Neutrophil (primary cell): ENCODE results near the gene ADD3.
A peak's percentile ranks its signal among the peaks of the same experiment; 100 is the strongest.

Experiments
- H3K27ac ChIP-seq: fragments of 200-600 bp; sonication (generic); 2 replicates; pipeline ENCODE4 v1.5.1; 2016; ENCODE audit warnings: mild to moderate bottlenecking, moderate library complexity
- H3K27me3 ChIP-seq: fragments of 200-600 bp; sonication (generic); 2 replicates; pipeline ENCODE4 v1.6.0; 2016; ENCODE audit warnings: mild to moderate bottlenecking
- H3K36me3 ChIP-seq: fragments of 200-600 bp; sonication (generic); 2 replicates; pipeline ENCODE4 v1.5.1; 2017
- H3K4me1 ChIP-seq, 2 experiments: fragments of 200-600 bp in 1 of 2; sonication (generic) in 1 of 2; 1 replicate in 1 of 2; 2 replicates in 1 of 2; pipeline versions ENCODE4 v1.5.1 to v1.6.1; 2013 to 2016; ENCODE audit warnings: low read depth in 1 of 2, low read length in 1 of 2, mild to moderate bottlenecking in 1 of 2, moderate library complexity in 1 of 2; ENCODE audit not compliant: control insufficient read depth in 1 of 2, insufficient read depth in 1 of 2
- H3K4me3 ChIP-seq, 2 experiments: fragments of 200-600 bp in 1 of 2; sonication (generic) in 1 of 2; 1 replicate in 1 of 2; 2 replicates in 1 of 2; pipeline ENCODE4 v1.5.1; 2013 to 2016; ENCODE audit warnings: low read depth in 1 of 2, low read length in 1 of 2, mild to moderate bottlenecking in 1 of 2, moderate library complexity in 1 of 2
- H3K9me3 ChIP-seq: fragments of 200-600 bp; sonication (generic); 2 replicates; pipeline ENCODE4 v1.5.1; 2016
- TF ChIP-seq, protein P1 (sequence below): fragments of 200-600 bp; sonication (generic); IDR thresholded peaks from 2 replicates; pipeline ENCODE4 v1.5.1; 2016; ENCODE audit warnings: antibody characterized with exemption

ADD3 gene

DNA sequence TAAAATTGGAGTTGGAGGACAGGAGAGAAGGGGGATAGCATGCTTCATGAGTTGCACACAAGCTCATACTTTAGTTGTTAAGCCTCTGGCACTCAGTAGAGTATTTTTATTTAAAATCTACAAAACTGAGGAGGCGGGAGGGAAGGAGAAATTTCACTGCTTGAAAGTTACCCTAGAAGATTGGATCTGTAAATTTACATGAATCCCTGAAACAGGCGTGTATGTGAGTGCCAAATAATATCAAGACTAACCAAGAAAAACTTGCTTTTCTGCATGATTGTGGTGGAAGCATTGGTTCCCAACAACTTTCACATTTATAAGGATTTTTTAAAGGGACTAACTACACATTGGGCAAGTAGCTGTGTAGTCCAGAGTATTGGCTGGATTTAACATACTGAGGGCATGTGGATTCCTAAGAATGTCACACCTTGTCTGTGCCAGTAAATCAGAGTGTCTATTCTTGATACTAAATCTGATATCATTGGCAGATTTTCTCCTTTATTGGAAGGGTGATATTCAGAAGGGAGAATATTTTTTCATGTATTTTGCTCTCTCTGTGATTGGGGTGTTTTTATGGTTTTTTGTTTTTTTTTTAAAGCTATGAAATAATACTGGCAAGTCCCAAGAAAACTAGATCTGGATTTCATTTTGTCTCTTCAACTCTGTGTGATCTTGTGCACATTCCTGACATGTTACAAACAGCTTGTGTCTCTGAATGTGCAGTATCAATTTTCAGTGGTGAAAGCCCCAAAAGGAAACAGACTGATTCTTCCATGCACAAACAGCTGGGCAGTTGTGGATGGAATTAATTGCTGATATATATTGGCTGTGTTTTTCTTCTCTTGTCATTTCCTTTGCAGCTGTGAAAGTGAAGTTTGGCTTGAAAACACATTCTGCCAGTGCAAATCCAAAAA, 67.2 kb downstream of the ADD3 start:
- Histone ChIP-seq H3K27me3 (no peaks in the 10 kb centered on the region), H3K4me1 (peaks cover 81% of the 10 kb centered on the region in 2 experiments), H3K9me3 (no peaks in the 10 kb centered on the region), H3K27ac (peak overlapping the region; percentile 92), H3K4me3 (peak overlapping the region in 1 of 2 experiments; percentile 40), H3K36me3 (no peaks in the 10 kb centered on the region)
- TF ChIP-seq, protein P1, sequence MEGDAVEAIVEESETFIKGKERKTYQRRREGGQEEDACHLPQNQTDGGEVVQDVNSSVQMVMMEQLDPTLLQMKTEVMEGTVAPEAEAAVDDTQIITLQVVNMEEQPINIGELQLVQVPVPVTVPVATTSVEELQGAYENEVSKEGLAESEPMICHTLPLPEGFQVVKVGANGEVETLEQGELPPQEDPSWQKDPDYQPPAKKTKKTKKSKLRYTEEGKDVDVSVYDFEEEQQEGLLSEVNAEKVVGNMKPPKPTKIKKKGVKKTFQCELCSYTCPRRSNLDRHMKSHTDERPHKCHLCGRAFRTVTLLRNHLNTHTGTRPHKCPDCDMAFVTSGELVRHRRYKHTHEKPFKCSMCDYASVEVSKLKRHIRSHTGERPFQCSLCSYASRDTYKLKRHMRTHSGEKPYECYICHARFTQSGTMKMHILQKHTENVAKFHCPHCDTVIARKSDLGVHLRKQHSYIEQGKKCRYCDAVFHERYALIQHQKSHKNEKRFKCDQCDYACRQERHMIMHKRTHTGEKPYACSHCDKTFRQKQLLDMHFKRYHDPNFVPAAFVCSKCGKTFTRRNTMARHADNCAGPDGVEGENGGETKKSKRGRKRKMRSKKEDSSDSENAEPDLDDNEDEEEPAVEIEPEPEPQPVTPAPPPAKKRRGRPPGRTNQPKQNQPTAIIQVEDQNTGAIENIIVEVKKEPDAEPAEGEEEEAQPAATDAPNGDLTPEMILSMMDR: no peak

DNA sequence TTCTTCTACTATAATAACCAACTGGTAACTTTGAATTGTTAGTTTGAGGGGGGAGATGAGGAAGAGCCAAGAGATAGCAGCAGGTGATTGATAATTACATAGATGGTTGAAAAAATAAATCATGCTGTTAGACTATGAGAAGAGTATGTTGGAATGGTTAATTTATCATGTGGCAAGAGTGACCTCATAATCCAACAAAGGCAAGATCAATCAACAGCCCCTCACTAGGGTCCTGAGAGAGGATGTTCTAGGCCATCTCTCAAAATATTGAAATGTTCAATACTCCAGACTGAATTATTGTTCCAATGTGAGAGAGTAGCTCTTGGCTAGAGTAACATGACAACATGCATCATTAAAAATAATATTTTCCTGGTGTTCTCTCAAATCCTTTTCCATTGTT, 67.9 kb downstream of the ADD3 start:
- Histone ChIP-seq H3K27ac (peak overlapping the region; percentile 92), H3K27me3 (no peaks in the 10 kb centered on the region), H3K4me1 (peaks cover 82 to 88% of the 10 kb centered on the region in 2 experiments), H3K9me3 (no peaks in the 10 kb centered on the region), H3K4me3 (peak overlapping the region in 1 of 2 experiments; percentile 40), H3K36me3 (no peaks in the 10 kb centered on the region)
- TF ChIP-seq, protein P1: no peak

DNA sequence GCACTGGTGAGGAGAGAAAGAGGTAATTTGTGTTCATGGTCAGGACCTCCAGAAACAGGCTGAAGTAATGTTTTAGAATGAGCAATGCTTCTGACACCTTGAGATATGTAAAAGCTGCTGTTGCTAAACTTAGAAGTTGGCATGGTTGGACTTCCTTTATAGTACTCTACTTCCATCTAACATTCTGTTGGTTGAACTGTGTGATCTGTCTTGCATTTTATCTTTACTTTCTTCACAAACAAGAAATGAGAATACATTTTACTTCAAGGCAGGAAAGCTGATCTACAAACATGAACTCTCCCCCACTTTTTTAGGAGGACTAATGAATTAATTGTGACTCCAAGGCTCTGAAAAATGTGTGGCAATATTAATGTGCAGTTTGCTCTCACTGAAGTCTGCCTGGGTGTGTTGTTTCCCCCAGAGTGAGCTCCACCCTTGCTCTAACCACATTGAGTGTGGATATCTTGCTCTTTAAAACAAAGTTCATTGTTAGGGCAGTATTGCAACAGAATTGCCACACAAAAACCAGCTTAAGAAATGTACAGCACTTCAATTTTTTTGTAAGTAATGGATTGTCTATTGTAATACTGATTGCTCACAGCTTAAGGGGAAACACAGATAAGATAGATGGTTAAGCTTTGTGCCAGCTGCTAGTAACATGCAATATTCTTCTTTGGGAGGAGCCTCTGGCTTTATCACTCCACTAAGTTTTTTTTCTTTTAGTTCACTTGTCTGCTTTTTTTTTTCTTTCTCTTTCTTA, 69.0 kb downstream of the ADD3 start:
- Histone ChIP-seq H3K27ac (peak overlapping the region; percentile 92), H3K4me3 (peak overlapping the region; percentile 40 to 45), H3K27me3 (no peaks in the 10 kb centered on the region), H3K4me1 (peaks cover 93 to 95% of the 10 kb centered on the region in 2 experiments), H3K36me3 (no peaks in the 10 kb centered on the region), H3K9me3 (no peaks in the 10 kb centered on the region)
- TF ChIP-seq, protein P1: no peak

DNA sequence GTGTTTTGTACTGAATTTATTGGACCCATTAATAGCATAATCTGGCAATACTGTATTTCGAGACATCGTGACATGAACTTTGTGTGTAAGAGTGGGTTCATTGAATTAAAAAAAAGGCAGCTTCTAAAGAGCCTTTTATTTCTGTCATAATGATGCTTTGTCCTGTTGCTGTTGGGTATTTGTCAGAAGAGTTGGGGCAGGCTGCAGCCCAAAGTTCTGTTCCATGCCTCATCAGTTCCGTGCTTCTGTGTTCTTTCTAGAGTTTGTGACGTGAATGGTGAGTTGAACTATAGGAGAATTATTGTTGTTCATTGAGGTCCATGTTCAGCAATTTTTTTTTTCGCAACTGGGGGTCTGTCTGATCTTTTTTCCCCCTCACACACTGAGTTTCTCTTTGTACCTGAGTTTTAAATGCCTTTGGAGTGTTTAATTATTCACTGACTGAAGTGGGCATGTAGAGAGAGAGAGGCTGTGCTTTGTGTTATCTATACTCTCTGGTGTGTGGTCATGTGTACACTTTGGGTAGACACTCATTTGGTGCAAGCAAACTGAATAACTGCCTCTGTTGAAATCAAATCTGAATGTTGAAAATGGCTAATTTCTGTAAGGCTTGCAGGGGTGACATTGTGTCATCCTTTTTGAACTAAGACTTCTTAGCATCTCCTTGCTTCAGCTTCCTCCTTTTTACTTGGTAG, 69.8 kb downstream of the ADD3 start:
- H3K4me1 ChIP-seq: peaks cover 94 to 98% of the 10 kb centered on the region in 2 experiments
- H3K27ac ChIP-seq: peak overlapping the region; percentile 92
- no peaks in the 10 kb centered on the region for H3K36me3 ChIP-seq
- H3K9me3 ChIP-seq: no peaks in the 10 kb centered on the region
- no peaks in the 10 kb centered on the region for H3K27me3 ChIP-seq
- TF ChIP-seq, protein P1: no peak
- peak overlapping the region; percentile 40 to 45 for H3K4me3 ChIP-seq

DNA sequence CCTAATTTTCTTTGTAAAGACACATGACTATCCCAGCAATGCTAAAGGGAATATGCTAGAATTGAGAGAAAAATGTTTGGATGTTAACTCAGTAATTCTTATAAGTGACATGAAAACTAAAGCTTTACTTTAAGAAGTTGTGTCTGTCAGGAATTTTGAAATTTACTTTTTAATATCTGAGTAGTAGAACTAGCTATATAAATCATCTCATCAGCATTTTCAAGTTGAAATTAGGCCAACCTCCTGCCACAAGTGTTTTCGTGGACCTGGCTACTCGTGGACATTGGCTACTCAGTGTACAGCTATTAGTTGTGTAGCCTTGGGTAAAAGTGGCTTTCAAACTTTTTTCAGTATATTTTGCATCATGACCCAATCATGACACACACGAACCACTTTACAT, 70.5 kb downstream of the ADD3 start:
- no peaks in the 10 kb centered on the region for H3K27me3 ChIP-seq
- no peaks in the 10 kb centered on the region for H3K9me3 ChIP-seq
- H3K4me3 ChIP-seq: peak overlapping the region in 1 of 2 experiments; percentile 40
- no peaks in the 10 kb centered on the region for H3K36me3 ChIP-seq
- peaks cover 99 to 100% of the 10 kb centered on the region in 2 experiments for H3K4me1 ChIP-seq
- TF ChIP-seq, protein P1: no peak
- H3K27ac ChIP-seq: peak overlapping the region; percentile 92
